DMS 273 treated with DMSO at 0.1 percent for 48 hours (cell line): ENCODE results near the gene RABGGTA.
A peak's percentile ranks its signal among the peaks of the same experiment; 100 is the strongest.
"Not testable (repeated sequence)": the region's sequence is repeated elsewhere in the genome, so short reads cannot be mapped to it uniquely, and the experiment has no call there.

Source experiments
- DNase-seq: peaks from one replicate; lab custom pipeline; 2025; lab: John Stamatoyannopoulos, UW

RABGGTA gene

GRCh38 chr14:24260780-24261157 is 10.6 kb downstream of the RABGGTA start:
- no peak for DNase-seq

GRCh38 chr14:24260026-24260779 is 11.2 kb downstream of the RABGGTA start:
- no peak for DNase-seq

GRCh38 chr14:24259282-24260025 is 11.9 kb downstream of the RABGGTA start:
- DNase-seq = no peak

GRCh38 chr14:24258548-24259265 is 12.7 kb downstream of the RABGGTA start:
- DNase-seq = no peak

- no peak for DNase-seq
Observed at GRCh38 chr14:24258119-24258518, 13.3 kb downstream of the RABGGTA start.

- no peak for DNase-seq
Observed at GRCh38 chr14:24256960-24257359, 14.4 kb downstream of the RABGGTA start.

GRCh38 chr14:24255931-24256711 is 15.3 kb downstream of the RABGGTA start:
- DNase-seq = no peak

GRCh38 chr14:24255438-24255837 is 16.0 kb downstream of the RABGGTA start:
- DNase-seq = no peak

GRCh38 chr14:24254630-24255392 is 16.6 kb downstream of the RABGGTA start:
- DNase-seq = no peak

GRCh38 chr14:24253936-24254335 is 17.5 kb downstream of the RABGGTA start:
- DNase-seq = no peak

- DNase-seq = no peak
Observed at GRCh38 chr14:24252289-24253124, 18.9 kb downstream of the RABGGTA start.

- no peak for DNase-seq
Observed at GRCh38 chr14:24251880-24252288, 19.5 kb downstream of the RABGGTA start.

GRCh38 chr14:24250354-24250753 is 21.0 kb downstream of the RABGGTA start:
- DNase-seq = no peak

- DNase-seq = no peak
Observed at GRCh38 chr14:24249230-24250021, 22.0 kb downstream of the RABGGTA start.

GRCh38 chr14:24247422-24247821 is 24.0 kb downstream of the RABGGTA start:
- DNase-seq = no peak

GRCh38 chr14:24246765-24247212 is 24.6 kb downstream of the RABGGTA start:
- no peak for DNase-seq

- not testable (repeated sequence) for DNase-seq
Observed at GRCh38 chr14:24245350-24245749, 26.0 kb downstream of the RABGGTA start.

GRCh38 chr14:24243336-24243836 is 28.0 kb downstream of the RABGGTA start:
- DNase-seq = no peak

- DNase-seq = peak; percentile 86
Observed at GRCh38 chr14:24241829-24242443, 29.5 kb downstream of the RABGGTA start.
